ENCODE results near the gene CD180.

CD180 gene

GRCh38 chr5:67216564-67216963 is 20.0 kb upstream of the CD180 start:
- Histone ChIP-seq H3K4me1 (ENCODE audit: control insufficient read depth in 2 of 2, insufficient read depth in 1 of 2, low read depth in 1 of 2, low read length in 2 of 2) (no peaks in the 10 kb centered on the region), H3K4ac (ENCODE audit: low read length) (no peak overlapping the region), H3K79me1 (ENCODE audit: low read depth, low read length) (no peaks in the 10 kb centered on the region), H2BK15ac (ENCODE audit: low read length) (no peak overlapping the region), H2BK12ac (ENCODE audit: low read length) (no peak overlapping the region), H3K18ac (ENCODE audit: low read length) (no peak overlapping the region), H3K23ac (ENCODE audit: low read depth, low read length, poor library complexity) (no peak overlapping the region), H2BK5ac (ENCODE audit: low read length) (no peak overlapping the region), H2AFZ (ENCODE audit: low read length) (peak overlapping the region; percentile 86), H3K9me3 (replicated peaks in 1 of 2; ENCODE audit: control insufficient read depth in 2 of 2, insufficient read depth in 1 of 2, low read depth in 1 of 2, low read length in 2 of 2) (no peaks in the 10 kb centered on the region), H3K14ac (ENCODE audit: low read length) (no peak overlapping the region), H3K4me3 (ENCODE audit: low read length in 2 of 2) (no peak overlapping the region), H2AK5ac (ENCODE audit: low read depth, low read length) (no peak overlapping the region), H3K4me2 (ENCODE audit: insufficient read depth, low read length, poor library complexity, severe bottlenecking) (no peak overlapping the region), H3K27me3 (ENCODE audit: control insufficient read depth in 3 of 3, insufficient read depth in 3 of 3, low read depth in 1 of 3, low read length in 3 of 3) (no peaks in the 10 kb centered on the region), H3K27ac (replicated peaks; ENCODE audit: low read length) (no peak overlapping the region), H3K9ac (ENCODE audit: low read depth, low read length, poor library complexity) (no peak overlapping the region), H4K8ac (ENCODE audit: low read depth, low read length) (no peak overlapping the region), H2BK120ac (ENCODE audit: low read depth, low read length) (no peak overlapping the region), H3K36me3 (replicated peaks in 1 of 2; ENCODE audit: control insufficient read depth in 2 of 2, insufficient read depth in 2 of 2, low read length in 2 of 2) (no peaks in the 10 kb centered on the region), H4K91ac (ENCODE audit: low read depth, low read length, poor library complexity) (no peak overlapping the region)
- no peak for DNase-seq (ENCODE audit: low spot score)
- WGBS, 2 donors (ENCODE audit: extremely low coverage in 2 of 2, insufficient read length in 2 of 2, insufficient replicate concordance in 1 of 2) = no CpG with 5 or more reads among the region's 1 CpG

GRCh38 chr5:67215519-67216471 is 19.2 kb upstream of the CD180 start:
- H3K79me1 ChIP-seq (ENCODE audit: low read depth, low read length) = no peaks in the 10 kb centered on the region
- no CpG with 5 or more reads among the region's 19 CpGs for WGBS, 2 donors (ENCODE audit: extremely low coverage in 2 of 2, insufficient read length in 2 of 2, insufficient replicate concordance in 1 of 2)
- no peak overlapping the region for H2BK120ac ChIP-seq (ENCODE audit: low read depth, low read length)
- H2AK5ac ChIP-seq (ENCODE audit: low read depth, low read length) = no peak overlapping the region
- H3K27me3 ChIP-seq (ENCODE audit: control insufficient read depth in 3 of 3, insufficient read depth in 3 of 3, low read depth in 1 of 3, low read length in 3 of 3) = no peaks in the 10 kb centered on the region
- no peak overlapping the region for H3K4ac ChIP-seq (ENCODE audit: low read length)
- no peak overlapping the region for H4K8ac ChIP-seq (ENCODE audit: low read depth, low read length)
- no peaks in the 10 kb centered on the region for H3K4me1 ChIP-seq (ENCODE audit: control insufficient read depth in 2 of 2, insufficient read depth in 1 of 2, low read depth in 1 of 2, low read length in 2 of 2)
- no peak overlapping the region for H3K27ac ChIP-seq (replicated peaks; ENCODE audit: low read length)
- no peak overlapping the region for H4K91ac ChIP-seq (ENCODE audit: low read depth, low read length, poor library complexity)
- no peak for DNase-seq (ENCODE audit: low spot score)
- H3K9ac ChIP-seq (ENCODE audit: low read depth, low read length, poor library complexity) = no peak overlapping the region
- no peak overlapping the region for H3K14ac ChIP-seq (ENCODE audit: low read length)
- H2AFZ ChIP-seq (ENCODE audit: low read length) = peak overlapping the region; percentile 86
- no peak overlapping the region for H2BK5ac ChIP-seq (ENCODE audit: low read length)
- H3K18ac ChIP-seq (ENCODE audit: low read length) = peak overlapping the region; percentile 63
- no peaks in the 10 kb centered on the region for H3K36me3 ChIP-seq (replicated peaks in 1 of 2; ENCODE audit: control insufficient read depth in 2 of 2, insufficient read depth in 2 of 2, low read length in 2 of 2)
- no peaks in the 10 kb centered on the region for H3K9me3 ChIP-seq (replicated peaks in 1 of 2; ENCODE audit: control insufficient read depth in 2 of 2, insufficient read depth in 1 of 2, low read depth in 1 of 2, low read length in 2 of 2)
- H3K4me3 ChIP-seq (ENCODE audit: low read length in 2 of 2) = no peak overlapping the region
- no peak overlapping the region for H2BK12ac ChIP-seq (ENCODE audit: low read length)
- H3K23ac ChIP-seq (ENCODE audit: low read depth, low read length, poor library complexity) = no peak overlapping the region
- H3K4me2 ChIP-seq (ENCODE audit: insufficient read depth, low read length, poor library complexity, severe bottlenecking) = no peak overlapping the region
- no peak overlapping the region for H2BK15ac ChIP-seq (ENCODE audit: low read length)

GRCh38 chr5:67214707-67215447 is 18.3 kb upstream of the CD180 start:
- Histone ChIP-seq H3K9ac (ENCODE audit: low read depth, low read length, poor library complexity) (no peak overlapping the region), H2BK120ac (ENCODE audit: low read depth, low read length) (no peak overlapping the region), H4K91ac (ENCODE audit: low read depth, low read length, poor library complexity) (no peak overlapping the region), H3K18ac (ENCODE audit: low read length) (no peak overlapping the region), H3K4me1 (ENCODE audit: control insufficient read depth in 2 of 2, insufficient read depth in 1 of 2, low read depth in 1 of 2, low read length in 2 of 2) (no peaks in the 10 kb centered on the region), H3K14ac (ENCODE audit: low read length) (no peak overlapping the region), H2AFZ (ENCODE audit: low read length) (peak overlapping the region; percentile 86), H3K4me3 (ENCODE audit: low read length in 2 of 2) (no peak overlapping the region), H3K27ac (replicated peaks; ENCODE audit: low read length) (no peak overlapping the region), H2BK5ac (ENCODE audit: low read length) (no peak overlapping the region), H2AK5ac (ENCODE audit: low read depth, low read length) (no peak overlapping the region), H4K8ac (ENCODE audit: low read depth, low read length) (no peak overlapping the region), H3K27me3 (ENCODE audit: control insufficient read depth in 3 of 3, insufficient read depth in 3 of 3, low read depth in 1 of 3, low read length in 3 of 3) (no peaks in the 10 kb centered on the region), H3K79me1 (ENCODE audit: low read depth, low read length) (no peaks in the 10 kb centered on the region), H3K9me3 (replicated peaks in 1 of 2; ENCODE audit: control insufficient read depth in 2 of 2, insufficient read depth in 1 of 2, low read depth in 1 of 2, low read length in 2 of 2) (no peaks in the 10 kb centered on the region), H2BK12ac (ENCODE audit: low read length) (no peak overlapping the region), H3K36me3 (replicated peaks in 1 of 2; ENCODE audit: control insufficient read depth in 2 of 2, insufficient read depth in 2 of 2, low read length in 2 of 2) (no peaks in the 10 kb centered on the region), H3K4ac (ENCODE audit: low read length) (no peak overlapping the region), H3K4me2 (ENCODE audit: insufficient read depth, low read length, poor library complexity, severe bottlenecking) (no peak overlapping the region), H3K23ac (ENCODE audit: low read depth, low read length, poor library complexity) (no peak overlapping the region), H2BK15ac (ENCODE audit: low read length) (no peak overlapping the region)
- WGBS, 2 donors (ENCODE audit: extremely low coverage in 2 of 2, insufficient read length in 2 of 2, insufficient replicate concordance in 1 of 2) = no CpG with 5 or more reads among the region's 12 CpGs
- no peak for DNase-seq (ENCODE audit: low spot score)

GRCh38 chr5:67214036-67214435 is 17.4 kb upstream of the CD180 start:
- Histone ChIP-seq H3K79me1 (ENCODE audit: low read depth, low read length) (no peaks in the 10 kb centered on the region), H3K27ac (replicated peaks; ENCODE audit: low read length) (no peak overlapping the region), H4K91ac (ENCODE audit: low read depth, low read length, poor library complexity) (no peak overlapping the region), H3K9me3 (replicated peaks in 1 of 2; ENCODE audit: control insufficient read depth in 2 of 2, insufficient read depth in 1 of 2, low read depth in 1 of 2, low read length in 2 of 2) (no peaks in the 10 kb centered on the region), H3K4me3 (ENCODE audit: low read length in 2 of 2) (no peak overlapping the region), H2AFZ (ENCODE audit: low read length) (no peak overlapping the region), H3K27me3 (ENCODE audit: control insufficient read depth in 3 of 3, insufficient read depth in 3 of 3, low read depth in 1 of 3, low read length in 3 of 3) (no peaks in the 10 kb centered on the region), H2AK5ac (ENCODE audit: low read depth, low read length) (no peak overlapping the region), H3K14ac (ENCODE audit: low read length) (no peak overlapping the region), H3K23ac (ENCODE audit: low read depth, low read length, poor library complexity) (no peak overlapping the region), H3K18ac (ENCODE audit: low read length) (no peak overlapping the region), H3K36me3 (replicated peaks in 1 of 2; ENCODE audit: control insufficient read depth in 2 of 2, insufficient read depth in 2 of 2, low read length in 2 of 2) (no peaks in the 10 kb centered on the region), H2BK12ac (ENCODE audit: low read length) (no peak overlapping the region), H2BK120ac (ENCODE audit: low read depth, low read length) (no peak overlapping the region), H3K4me1 (ENCODE audit: control insufficient read depth in 2 of 2, insufficient read depth in 1 of 2, low read depth in 1 of 2, low read length in 2 of 2) (no peaks in the 10 kb centered on the region), H2BK15ac (ENCODE audit: low read length) (no peak overlapping the region), H4K8ac (ENCODE audit: low read depth, low read length) (no peak overlapping the region), H2BK5ac (ENCODE audit: low read length) (no peak overlapping the region), H3K4ac (ENCODE audit: low read length) (no peak overlapping the region), H3K9ac (ENCODE audit: low read depth, low read length, poor library complexity) (no peak overlapping the region), H3K4me2 (ENCODE audit: insufficient read depth, low read length, poor library complexity, severe bottlenecking) (no peak overlapping the region)
- DNase-seq (ENCODE audit: low spot score) = no peak
- no CpG with 5 or more reads among the region's 6 CpGs for WGBS, 2 donors (ENCODE audit: extremely low coverage in 2 of 2, insufficient read length in 2 of 2, insufficient replicate concordance in 1 of 2)
